CD4-positive, alpha-beta T cell (primary cell): Measurements from ENCODE around the gene KIAA2012. TPM values are rescaled to one million over a fixed set of nuclear protein-coding genes. Genes with fewer than 3 reads are reported as not detected.

Experiments
- ATAC-seq: fragments of 200-7000 bp; cut with Tn5 transposase; one replicate; pipeline ENCODE4 v1.10.0; 2022; ENCODE audit warnings: mild to moderate bottlenecking; ENCODE audit not compliant: poor library complexity
- CTCF ChIA-PET: fragments of 350-600 bp; sonication (Branson Sonifier 250); formaldehyde crosslinking; loops from one replicate; lab custom pipeline; 2021; ENCODE audit warnings: antibody characterized with exemption, inconsistent platforms; lab: Charles Lee
- POLR2A ChIA-PET: fragments of 350-600 bp; sonication (Branson Sonifier 250); formaldehyde crosslinking; loops from one replicate; lab custom pipeline; 2021; ENCODE audit warnings: antibody characterized with exemption, inconsistent platforms; lab: Charles Lee
- DNase-seq, 14 experiments: peaks; one replicate each; pipeline ENCODE4 v3.0.0-alpha.2; 2013 to 2020; ENCODE audit warnings: mixed read lengths in 2 of 14
- H3K27ac ChIP-seq, 2 donors: one replicate each; pipeline versions ENCODE4 v1.5.1 to v1.7.0; 2013; ENCODE audit warnings: low read length in 2 of 2, low read depth in 1 of 2, mild to moderate bottlenecking in 1 of 2
- H3K27me3 ChIP-seq, 2 experiments: 1 replicate in 1 of 2; 2 replicates in 1 of 2; pipeline versions ENCODE4 v1.6.1 to v1.7.0; 2013; ENCODE audit warnings: low read length in 2 of 2, control low read depth in 1 of 2, mild to moderate bottlenecking in 1 of 2, moderate library complexity in 1 of 2; ENCODE audit not compliant: insufficient read depth in 2 of 2, control insufficient read depth in 1 of 2
- H3K36me3 ChIP-seq: one replicate; pipeline ENCODE4 v1.6.1; 2013; ENCODE audit warnings: low read length, control low read depth; ENCODE audit not compliant: insufficient read depth
- H3K4me1 ChIP-seq: one replicate; pipeline ENCODE4 v1.6.1; 2013; ENCODE audit warnings: low read length, control low read depth; ENCODE audit not compliant: insufficient read depth
- H3K4me3 ChIP-seq: one replicate; pipeline ENCODE4 v1.5.1; 2013; ENCODE audit warnings: mild to moderate bottlenecking, low read length, moderate library complexity
- H3K9me3 ChIP-seq, 2 experiments: 1 replicate in 1 of 2; 2 replicates in 1 of 2; pipeline versions ENCODE4 v1.6.1 to v1.7.0; 2013; ENCODE audit warnings: low read length in 2 of 2, mild to moderate bottlenecking in 2 of 2, control low read depth in 1 of 2, moderate library complexity in 1 of 2; ENCODE audit not compliant: control insufficient read depth in 1 of 2, insufficient read depth in 1 of 2
- H3K27ac Mint-ChIP-seq: one replicate; pipeline ENCODE4 v1.8.0; 2020; ENCODE audit warnings: mixed read lengths
- H3K27me3 Mint-ChIP-seq: one replicate; pipeline ENCODE4 v1.8.0; 2021; ENCODE audit warnings: mixed read lengths
- H3K36me3 Mint-ChIP-seq: one replicate; pipeline ENCODE4 v1.8.0; 2021; ENCODE audit warnings: low read depth, mixed read lengths
- H3K4me1 Mint-ChIP-seq: one replicate; pipeline ENCODE4 v1.8.0; 2021; ENCODE audit warnings: low read depth, mixed read lengths
- H3K4me3 Mint-ChIP-seq: one replicate; pipeline ENCODE4 v1.8.0; 2020; ENCODE audit warnings: mild to moderate bottlenecking, mixed read lengths
- H3K9me3 Mint-ChIP-seq: one replicate; pipeline ENCODE4 v1.8.0; 2020; ENCODE audit warnings: mixed read lengths
- CTCF ChIP-seq: fragments of 200-600 bp; IDR thresholded peaks from one replicate; pipeline ENCODE4 v1.8.0; 2022; ENCODE audit warnings: antibody characterized with exemption, mild to moderate bottlenecking
- intact Hi-C, 2 experiments: fragments of 100-400 bp; cut with DNase I in 1 of 2; cut with micrococcal nuclease in 1 of 2; formaldehyde crosslinking; loops; one replicate each; pipeline versions ENCODE4 v1.15.1 to v1.9.0; 2023 to 2025; cut with DNase I, micrococcal nuclease
- total RNA-seq, 174 experiments: library from RNA in 2 of 174; stranded (reverse) in 2 of 174; gene quantifications; one replicate each; pipeline ENCODE4 v1.2.3 and lab custom pipeline; 2021 to 2026

Gene KIAA2012
- total RNA-seq, 2 experiments from 2014 or later: not detected

- H3K4me3 Mint-ChIP-seq: no peak overlapping the region
- no peaks in the 10 kb centered on the region for H3K36me3 ChIP-seq
- ATAC-seq: no peak
These were observed 28.3 kb upstream of the KIAA2012 start for GRCh38 chr2:202044777-202045176.

GRCh38 chr2:202046572-202046971 is 26.5 kb upstream of the KIAA2012 start:
- ATAC-seq (no peak), DNase-seq (no peak)
- POLR2A ChIA-PET: no interaction called here
- Histone ChIP-seq H3K27ac (no peak overlapping the region), H3K36me3 (no peaks in the 10 kb centered on the region), H3K27me3 (peaks cover 9 to 12% of the 10 kb centered on the region in 2 experiments), H3K4me3 (no peak overlapping the region), H3K9me3 (no peaks in the 10 kb centered on the region), H3K4me1 (no peaks in the 10 kb centered on the region)
- Mint-ChIP-seq H3K4me1 (no peaks in the 10 kb centered on the region), H3K9me3 (no peaks in the 10 kb centered on the region), H3K36me3 (no peaks in the 10 kb centered on the region), H3K27me3 (peaks cover 57% of the 10 kb centered on the region), H3K27ac (no peak overlapping the region), H3K4me3 (no peak overlapping the region)
- intact Hi-C loops: no loop called here
- CTCF ChIA-PET: no interaction called here
- TF ChIP-seq CTCF: no peak

More at GRCh38 chr2:202044777-202045176, 28.3 kb upstream of the KIAA2012 start:
- Mint-ChIP-seq H3K9me3 (no peaks in the 10 kb centered on the region), H3K27me3 (peaks cover 48% of the 10 kb centered on the region), H3K36me3 (no peaks in the 10 kb centered on the region), H3K27ac (no peak overlapping the region), H3K4me1 (peaks cover under 1% of the 10 kb centered on the region)
- Histone ChIP-seq H3K27me3 (peaks cover 17 to 25% of the 10 kb centered on the region in 2 experiments), H3K9me3 (no peaks in the 10 kb centered on the region), H3K27ac (no peak overlapping the region), H3K4me3 (no peak overlapping the region), H3K4me1 (no peaks in the 10 kb centered on the region)
- POLR2A ChIA-PET: no interaction called here
- DNase-seq: no peak
- CTCF ChIA-PET: no interaction called here
- intact Hi-C loops: no loop called here
- no peak for TF ChIP-seq CTCF

GRCh38 chr2:202049092-202049728 is 23.8 kb upstream of the KIAA2012 start:
- Histone ChIP-seq H3K9me3 (no peaks in the 10 kb centered on the region), H3K27ac (no peak overlapping the region), H3K36me3 (no peaks in the 10 kb centered on the region), H3K4me1 (no peaks in the 10 kb centered on the region), H3K4me3 (no peak overlapping the region), H3K27me3 (peaks cover 9 to 16% of the 10 kb centered on the region in 2 experiments)
- DNase-seq (no peak), ATAC-seq (no peak)
- Mint-ChIP-seq H3K4me3 (no peak overlapping the region), H3K36me3 (no peaks in the 10 kb centered on the region), H3K27me3 (peaks cover 61% of the 10 kb centered on the region), H3K4me1 (no peaks in the 10 kb centered on the region), H3K9me3 (no peaks in the 10 kb centered on the region), H3K27ac (no peak overlapping the region)
- no peak for TF ChIP-seq CTCF
- POLR2A ChIA-PET: no interaction called here
- CTCF ChIA-PET: no interaction called here
- intact Hi-C loops: no loop called here
